ENCODE data around the gene ITM2C.

- TF ChIP-seq GATA2 (IDR thresholded peaks at IDR 0.05; ENCODE audit: low read depth, low read length) (no peak), GATA3 (IDR thresholded peaks at IDR 0.05; ENCODE audit: low read depth, low read length) (no peak)
Measured at GRCh38 chr2:230921806-230922595, 57.3 kb downstream of the ITM2C start.

All from SH-SY5Y (cell line).